BLaER1 (cell line): Measurements from ENCODE around the gene SLC6A11.

Source experiments
- H3K27ac ChIP-seq: shearing (Covaris generic); formaldehyde crosslinking; 2 replicates; pipeline ENCODE4 v1.8.1; 2022
- H3K27me3 ChIP-seq: shearing (Covaris generic); formaldehyde crosslinking; 2 replicates; pipeline ENCODE4 v1.8.1; 2022
- H3K36me3 ChIP-seq: shearing (Covaris generic); formaldehyde crosslinking; 2 replicates; pipeline ENCODE4 v1.8.1; 2022
- H3K4me1 ChIP-seq: shearing (Covaris generic); formaldehyde crosslinking; 2 replicates; pipeline ENCODE4 v1.8.1; 2022
- H3K4me2 ChIP-seq: shearing (Covaris generic); formaldehyde crosslinking; 2 replicates; pipeline ENCODE4 v1.8.1; 2022
- H3K4me3 ChIP-seq: shearing (Covaris generic); formaldehyde crosslinking; 2 replicates; pipeline ENCODE4 v1.8.1; 2022
- H3K9ac ChIP-seq: shearing (Covaris generic); formaldehyde crosslinking; 2 replicates; pipeline ENCODE4 v1.8.1; 2022
- H3K9me3 ChIP-seq: shearing (Covaris generic); formaldehyde crosslinking; 2 replicates; pipeline ENCODE4 v1.8.1; 2022
- H4K20me1 ChIP-seq: shearing (Covaris generic); formaldehyde crosslinking; 2 replicates; pipeline ENCODE4 v1.8.1; 2022
- Cebpa-rat ChIP-seq: shearing (Covaris generic); IDR thresholded peaks from 2 replicates; pipeline ENCODE4 v1.8.1; 2022

SLC6A11 gene

DNA sequence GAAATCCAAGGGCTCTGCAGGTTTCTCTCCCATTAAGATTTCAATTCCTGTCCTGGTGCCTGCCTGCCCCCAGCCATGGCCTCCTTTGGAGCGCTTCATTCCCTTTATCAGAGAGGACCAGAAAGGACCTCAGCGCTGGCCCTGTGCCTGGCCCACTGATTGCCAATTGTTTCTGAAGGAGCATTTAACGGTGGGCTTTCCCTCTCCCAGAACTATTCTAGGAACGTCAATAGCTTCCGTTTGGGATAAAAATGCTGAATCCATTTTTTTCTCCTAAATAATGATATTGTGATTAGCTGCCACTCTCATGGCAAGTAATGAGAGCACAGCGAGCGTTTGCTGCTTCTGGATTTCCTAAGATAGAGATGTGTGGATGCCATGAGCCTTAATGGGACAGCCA, 164.3 kb downstream of the SLC6A11 start:
- no peaks in the 10 kb centered on the region for H4K20me1 ChIP-seq
- no peaks in the 10 kb centered on the region for H3K27me3 ChIP-seq
- peaks cover 9% of the 10 kb centered on the region for H3K4me1 ChIP-seq
- H3K4me3 ChIP-seq, result no peak overlapping the region
- H3K27ac ChIP-seq, result no peak overlapping the region
- no peak overlapping the region for H3K4me2 ChIP-seq
- no peaks in the 10 kb centered on the region for H3K9me3 ChIP-seq
- no peak for TF ChIP-seq Cebpa-rat
- H3K9ac ChIP-seq, result no peak overlapping the region
- no peaks in the 10 kb centered on the region for H3K36me3 ChIP-seq

- Histone ChIP-seq H3K27me3 (no peaks in the 10 kb centered on the region), H3K4me2 (no peak overlapping the region), H3K4me1 (peaks cover 9% of the 10 kb centered on the region), H3K9ac (no peak overlapping the region), H3K36me3 (no peaks in the 10 kb centered on the region), H3K4me3 (no peak overlapping the region), H3K9me3 (no peaks in the 10 kb centered on the region), H3K27ac (no peak overlapping the region), H4K20me1 (no peaks in the 10 kb centered on the region)
- no peak for TF ChIP-seq Cebpa-rat
Measured at GRCh38 chr3:10981031-10981430, 165.0 kb downstream of the SLC6A11 start.

DNA sequence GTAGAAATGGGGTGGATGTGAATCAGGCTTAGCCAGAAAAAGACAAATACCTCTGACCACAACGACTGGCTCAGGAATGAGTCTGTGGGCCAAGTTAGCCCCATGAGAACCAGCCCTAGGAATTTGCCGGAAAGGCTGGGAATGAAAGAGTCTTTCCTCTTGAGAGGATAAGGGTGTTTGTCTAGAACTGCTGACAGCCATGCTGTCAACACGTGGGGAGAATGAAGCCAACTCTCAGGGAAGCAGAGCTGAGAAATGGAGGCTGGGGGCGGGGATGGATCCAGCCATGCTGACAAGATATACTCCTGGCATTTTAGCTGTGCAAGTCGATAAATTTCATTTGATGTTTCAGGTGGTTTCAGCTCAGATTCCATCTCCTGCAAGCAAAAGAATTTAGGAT, 165.9 kb downstream of the SLC6A11 start:
- no peak for TF ChIP-seq Cebpa-rat
- no peaks in the 10 kb centered on the region for H4K20me1 ChIP-seq
- H3K4me3 ChIP-seq, result no peak overlapping the region
- no peaks in the 10 kb centered on the region for H3K9me3 ChIP-seq
- no peaks in the 10 kb centered on the region for H3K36me3 ChIP-seq
- no peaks in the 10 kb centered on the region for H3K27me3 ChIP-seq
- H3K4me1 ChIP-seq, result peaks cover 9% of the 10 kb centered on the region
- no peak overlapping the region for H3K27ac ChIP-seq
- no peak overlapping the region for H3K4me2 ChIP-seq
- H3K9ac ChIP-seq, result no peak overlapping the region

- H3K4me3 ChIP-seq, result no peak overlapping the region
- H3K9me3 ChIP-seq, result no peaks in the 10 kb centered on the region
- no peak overlapping the region for H3K27ac ChIP-seq
- no peak for TF ChIP-seq Cebpa-rat
- H3K4me1 ChIP-seq, result peaks cover 6% of the 10 kb centered on the region
- H3K9ac ChIP-seq, result no peak overlapping the region
- H3K4me2 ChIP-seq, result no peak overlapping the region
- H3K27me3 ChIP-seq, result no peaks in the 10 kb centered on the region
- H3K36me3 ChIP-seq, result no peaks in the 10 kb centered on the region
- no peaks in the 10 kb centered on the region for H4K20me1 ChIP-seq
Measured at GRCh38 chr3:10982782-10983181, 166.8 kb downstream of the SLC6A11 start.

- Histone ChIP-seq H3K4me2 (no peak overlapping the region), H3K27ac (no peak overlapping the region), H3K4me3 (no peak overlapping the region), H3K4me1 (peaks cover under 1% of the 10 kb centered on the region), H3K36me3 (no peaks in the 10 kb centered on the region), H4K20me1 (no peaks in the 10 kb centered on the region), H3K9ac (no peak overlapping the region), H3K27me3 (no peaks in the 10 kb centered on the region), H3K9me3 (no peaks in the 10 kb centered on the region)
- no peak for TF ChIP-seq Cebpa-rat
Measured at GRCh38 chr3:10983219-10983916, 167.3 kb downstream of the SLC6A11 start.

DNA sequence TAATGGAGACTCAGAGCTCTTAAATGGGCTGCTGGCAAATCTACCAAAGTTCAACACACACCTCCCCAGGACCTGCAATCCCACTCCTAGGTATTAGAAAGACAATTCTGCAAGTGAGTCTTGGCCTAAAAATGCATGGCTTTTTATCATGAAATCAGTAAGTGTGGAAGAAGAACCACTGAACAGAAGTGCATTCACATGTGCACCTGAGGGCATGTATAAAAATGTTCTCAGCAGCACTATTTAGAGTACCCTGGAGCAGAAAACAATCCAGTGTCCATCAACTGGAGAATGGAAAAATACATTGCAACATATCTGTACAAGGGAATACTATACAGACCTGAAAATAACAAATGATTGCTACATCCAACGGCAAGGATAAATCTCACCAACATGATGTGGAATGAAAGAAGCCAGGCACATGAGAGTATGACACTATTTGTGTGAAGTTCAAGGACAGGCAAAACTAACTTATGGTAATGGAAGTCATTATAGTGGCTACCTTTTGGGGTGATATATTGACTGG, 168.4 kb downstream of the SLC6A11 start:
- H3K36me3 ChIP-seq, result no peaks in the 10 kb centered on the region
- H3K27me3 ChIP-seq, result no peaks in the 10 kb centered on the region
- no peak overlapping the region for H3K9ac ChIP-seq
- H3K4me3 ChIP-seq, result no peak overlapping the region
- no peaks in the 10 kb centered on the region for H4K20me1 ChIP-seq
- H3K27ac ChIP-seq, result no peak overlapping the region
- no peaks in the 10 kb centered on the region for H3K4me1 ChIP-seq
- TF ChIP-seq Cebpa-rat, result no peak
- no peak overlapping the region for H3K4me2 ChIP-seq
- no peaks in the 10 kb centered on the region for H3K9me3 ChIP-seq

- Histone ChIP-seq H3K4me3 (no peak overlapping the region), H3K27me3 (no peaks in the 10 kb centered on the region), H3K9ac (no peak overlapping the region), H3K9me3 (no peaks in the 10 kb centered on the region), H3K4me1 (no peaks in the 10 kb centered on the region), H3K4me2 (no peak overlapping the region), H3K27ac (no peak overlapping the region), H3K36me3 (no peaks in the 10 kb centered on the region), H4K20me1 (no peaks in the 10 kb centered on the region)
- TF ChIP-seq Cebpa-rat, result no peak
Measured at GRCh38 chr3:10985181-10985580, 169.2 kb downstream of the SLC6A11 start.

GRCh38 chr3:10986592-10986991, 170.6 kb downstream of the SLC6A11 start:
- no peaks in the 10 kb centered on the region for H4K20me1 ChIP-seq
- no peaks in the 10 kb centered on the region for H3K9me3 ChIP-seq
- H3K9ac ChIP-seq, result no peak overlapping the region
- no peak overlapping the region for H3K4me3 ChIP-seq
- no peaks in the 10 kb centered on the region for H3K4me1 ChIP-seq
- H3K27me3 ChIP-seq, result peaks cover 11% of the 10 kb centered on the region
- H3K27ac ChIP-seq, result no peak overlapping the region
- no peak overlapping the region for H3K4me2 ChIP-seq
- no peak for TF ChIP-seq Cebpa-rat
- H3K36me3 ChIP-seq, result no peaks in the 10 kb centered on the region

DNA sequence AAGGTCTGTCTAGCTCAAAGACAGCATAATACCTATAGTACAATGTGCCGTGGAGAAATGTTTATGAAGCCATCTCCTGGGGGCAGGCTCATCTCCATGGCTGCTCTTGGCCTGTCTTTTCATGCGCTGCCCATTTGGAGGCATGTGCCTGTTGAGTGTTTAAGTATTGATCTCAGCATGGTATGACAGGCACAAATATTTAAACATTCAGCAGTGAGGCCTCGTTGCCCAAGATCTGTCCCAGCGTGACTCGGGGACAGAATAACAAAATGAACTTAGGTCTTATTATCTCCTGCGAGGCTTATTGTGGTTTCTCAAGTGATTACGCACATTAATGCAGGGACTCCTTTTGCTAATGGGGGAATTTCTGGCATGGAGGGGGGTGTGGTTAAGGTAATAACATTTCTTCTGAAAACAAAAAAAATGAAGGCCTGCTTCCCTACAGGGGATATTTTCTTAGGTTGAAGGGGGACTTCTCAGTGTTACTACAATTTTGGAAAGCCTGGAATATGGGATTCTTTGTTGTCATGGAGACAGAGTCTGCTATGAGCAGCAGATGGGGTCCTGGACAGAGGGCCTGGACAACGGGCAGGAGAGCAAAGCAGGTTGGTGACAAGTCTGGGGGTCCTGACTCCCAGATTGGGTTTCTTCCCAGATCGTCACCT, 172.1 kb downstream of the SLC6A11 start:
- Histone ChIP-seq H3K4me3 (no peak overlapping the region), H3K36me3 (no peaks in the 10 kb centered on the region), H4K20me1 (peaks cover 5% of the 10 kb centered on the region; the same call in 1 of the 2 replicates), H3K4me2 (no peak overlapping the region), H3K27me3 (peaks cover 24% of the 10 kb centered on the region), H3K9ac (no peak overlapping the region), H3K4me1 (peaks cover 7% of the 10 kb centered on the region; the same call in 1 of the 2 replicates), H3K9me3 (no peaks in the 10 kb centered on the region), H3K27ac (no peak overlapping the region)
- TF ChIP-seq Cebpa-rat, result no peak

GRCh38 chr3:10988991-10989484, 173.0 kb downstream of the SLC6A11 start:
- no peak overlapping the region for H3K4me3 ChIP-seq
- H3K27me3 ChIP-seq, result peaks cover 33% of the 10 kb centered on the region
- no peaks in the 10 kb centered on the region for H3K36me3 ChIP-seq
- peaks cover 9% of the 10 kb centered on the region; the same call in 1 of the 2 replicates for H4K20me1 ChIP-seq
- TF ChIP-seq Cebpa-rat, result no peak
- no peaks in the 10 kb centered on the region for H3K9me3 ChIP-seq
- no peak overlapping the region for H3K4me2 ChIP-seq
- no peak overlapping the region for H3K27ac ChIP-seq
- peaks cover 11% of the 10 kb centered on the region; the same call in 1 of the 2 replicates for H3K4me1 ChIP-seq
- H3K9ac ChIP-seq, result no peak overlapping the region
